Liver (tissue), 3 donors: ENCODE data around the gene OPN1LW.

Source experiments
- FOXA1 ChIP-seq: IDR thresholded peaks from 2 replicates; pipeline ENCODE4 v1.6.1; 2016; ENCODE audit warnings: antibody characterized with exemption
- GABPA ChIP-seq, 2 donors: IDR thresholded peaks in 1 of 2; conservative IDR thresholded peaks in 1 of 2; 2 replicates each; pipeline ENCODE4 v1.6.1; 2016; ENCODE audit warnings: antibody characterized with exemption in 2 of 2, mild to moderate bottlenecking in 1 of 2, moderate library complexity in 1 of 2
- HNF4A ChIP-seq, 2 donors: conservative IDR thresholded peaks; 2 replicates each; pipeline ENCODE4 v1.6.1; 2016; ENCODE audit warnings: antibody characterized with exemption in 2 of 2, mild to moderate bottlenecking in 2 of 2
- RAD21 ChIP-seq, 2 donors: IDR thresholded peaks; 2 replicates each; pipeline ENCODE4 v1.6.1; 2016; ENCODE audit warnings: antibody characterized with exemption in 2 of 2, mild to moderate bottlenecking in 2 of 2
- RXRA ChIP-seq, 2 donors: IDR thresholded peaks; 2 replicates each; pipeline ENCODE4 v1.6.1; 2017 to 2018; ENCODE audit warnings: antibody characterized with exemption in 2 of 2, mild to moderate bottlenecking in 1 of 2
- SP1 ChIP-seq: IDR thresholded peaks from 2 replicates; pipeline ENCODE4 v1.6.1; 2018; ENCODE audit warnings: antibody characterized with exemption, mild to moderate bottlenecking
- TAF1 ChIP-seq: conservative IDR thresholded peaks from 2 replicates; pipeline ENCODE4 v1.6.1; 2016; ENCODE audit warnings: antibody characterized with exemption, mild to moderate bottlenecking
- TF ChIP-seq, protein P1 (sequence below): fragments of 150-350 bp; IDR thresholded peaks from 2 replicates; pipeline ENCODE4 v1.5.1; 2017; ENCODE audit warnings: improper control_type of control experiment, low read depth, low read length; ENCODE audit not compliant: missing input control
- TF ChIP-seq, protein P2 (sequence below): IDR thresholded peaks from 2 replicates; pipeline ENCODE4 v1.6.1; 2016; ENCODE audit warnings: antibody characterized with exemption
- TF ChIP-seq, protein P3 (sequence below): IDR thresholded peaks from 2 replicates; pipeline ENCODE4 v1.6.1; 2016; ENCODE audit warnings: antibody characterized with exemption
- TF ChIP-seq, protein P4 (sequence below): IDR thresholded peaks from 2 replicates; pipeline ENCODE4 v1.6.1; 2016; ENCODE audit warnings: antibody characterized with exemption, mild to moderate bottlenecking
- donor health status: healthy.
- donor health status: healthy.

DNA sequence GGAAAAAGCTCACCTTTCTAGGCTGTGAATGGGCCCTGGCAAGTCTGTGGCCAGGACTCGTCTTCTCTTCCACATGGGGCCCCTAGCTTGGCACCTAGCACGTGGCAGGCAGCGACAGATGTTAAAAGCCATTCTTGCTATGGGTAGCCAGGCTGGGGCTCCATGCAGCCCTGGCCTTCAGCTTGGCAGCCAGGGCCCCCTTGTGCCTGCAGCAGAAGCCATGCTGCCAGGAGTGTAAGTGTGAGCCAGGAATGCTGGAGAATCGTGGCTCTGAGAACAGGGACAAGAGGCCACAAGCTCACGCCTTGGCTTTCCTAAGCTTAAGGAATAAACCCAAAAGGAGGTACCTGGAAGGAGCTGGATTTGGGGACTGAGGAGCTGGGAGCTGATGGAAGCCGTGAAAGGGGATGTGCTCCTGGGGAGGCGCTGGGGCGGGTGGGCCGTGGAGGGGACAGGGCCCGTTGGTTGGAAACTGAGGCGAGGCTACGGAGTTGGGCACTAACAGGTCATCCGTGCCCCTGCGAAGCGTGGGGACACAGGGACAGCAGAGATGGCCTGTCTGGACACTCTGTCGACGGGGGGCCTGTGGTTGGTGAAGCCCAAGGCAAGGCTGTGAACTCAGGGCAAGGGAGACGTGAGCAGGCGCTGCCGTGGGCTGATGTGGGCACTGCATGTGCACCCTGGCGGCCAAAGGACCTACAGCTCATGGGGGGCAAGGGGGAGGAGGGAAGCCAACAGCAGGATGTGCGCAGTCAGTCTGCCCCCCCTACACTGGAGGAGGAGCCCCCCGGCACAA, 895 bp upstream of the OPN1LW start:
- TF ChIP-seq, protein P1, sequence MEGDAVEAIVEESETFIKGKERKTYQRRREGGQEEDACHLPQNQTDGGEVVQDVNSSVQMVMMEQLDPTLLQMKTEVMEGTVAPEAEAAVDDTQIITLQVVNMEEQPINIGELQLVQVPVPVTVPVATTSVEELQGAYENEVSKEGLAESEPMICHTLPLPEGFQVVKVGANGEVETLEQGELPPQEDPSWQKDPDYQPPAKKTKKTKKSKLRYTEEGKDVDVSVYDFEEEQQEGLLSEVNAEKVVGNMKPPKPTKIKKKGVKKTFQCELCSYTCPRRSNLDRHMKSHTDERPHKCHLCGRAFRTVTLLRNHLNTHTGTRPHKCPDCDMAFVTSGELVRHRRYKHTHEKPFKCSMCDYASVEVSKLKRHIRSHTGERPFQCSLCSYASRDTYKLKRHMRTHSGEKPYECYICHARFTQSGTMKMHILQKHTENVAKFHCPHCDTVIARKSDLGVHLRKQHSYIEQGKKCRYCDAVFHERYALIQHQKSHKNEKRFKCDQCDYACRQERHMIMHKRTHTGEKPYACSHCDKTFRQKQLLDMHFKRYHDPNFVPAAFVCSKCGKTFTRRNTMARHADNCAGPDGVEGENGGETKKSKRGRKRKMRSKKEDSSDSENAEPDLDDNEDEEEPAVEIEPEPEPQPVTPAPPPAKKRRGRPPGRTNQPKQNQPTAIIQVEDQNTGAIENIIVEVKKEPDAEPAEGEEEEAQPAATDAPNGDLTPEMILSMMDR: no peak
- no peak for TF ChIP-seq GABPA (IDR thresholded peaks at IDR 0.05 in 1 of 2, conservative IDR thresholded peaks at IDR 0.05 in 1 of 2)
- TF ChIP-seq SP1: no peak
- TF ChIP-seq TAF1: no peak
- TF ChIP-seq, protein P2, sequence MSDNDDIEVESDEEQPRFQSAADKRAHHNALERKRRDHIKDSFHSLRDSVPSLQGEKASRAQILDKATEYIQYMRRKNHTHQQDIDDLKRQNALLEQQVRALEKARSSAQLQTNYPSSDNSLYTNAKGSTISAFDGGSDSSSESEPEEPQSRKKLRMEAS: no peak
- TF ChIP-seq, protein P3, sequence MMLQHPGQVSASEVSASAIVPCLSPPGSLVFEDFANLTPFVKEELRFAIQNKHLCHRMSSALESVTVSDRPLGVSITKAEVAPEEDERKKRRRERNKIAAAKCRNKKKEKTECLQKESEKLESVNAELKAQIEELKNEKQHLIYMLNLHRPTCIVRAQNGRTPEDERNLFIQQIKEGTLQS: no peak
- TF ChIP-seq, protein P4, sequence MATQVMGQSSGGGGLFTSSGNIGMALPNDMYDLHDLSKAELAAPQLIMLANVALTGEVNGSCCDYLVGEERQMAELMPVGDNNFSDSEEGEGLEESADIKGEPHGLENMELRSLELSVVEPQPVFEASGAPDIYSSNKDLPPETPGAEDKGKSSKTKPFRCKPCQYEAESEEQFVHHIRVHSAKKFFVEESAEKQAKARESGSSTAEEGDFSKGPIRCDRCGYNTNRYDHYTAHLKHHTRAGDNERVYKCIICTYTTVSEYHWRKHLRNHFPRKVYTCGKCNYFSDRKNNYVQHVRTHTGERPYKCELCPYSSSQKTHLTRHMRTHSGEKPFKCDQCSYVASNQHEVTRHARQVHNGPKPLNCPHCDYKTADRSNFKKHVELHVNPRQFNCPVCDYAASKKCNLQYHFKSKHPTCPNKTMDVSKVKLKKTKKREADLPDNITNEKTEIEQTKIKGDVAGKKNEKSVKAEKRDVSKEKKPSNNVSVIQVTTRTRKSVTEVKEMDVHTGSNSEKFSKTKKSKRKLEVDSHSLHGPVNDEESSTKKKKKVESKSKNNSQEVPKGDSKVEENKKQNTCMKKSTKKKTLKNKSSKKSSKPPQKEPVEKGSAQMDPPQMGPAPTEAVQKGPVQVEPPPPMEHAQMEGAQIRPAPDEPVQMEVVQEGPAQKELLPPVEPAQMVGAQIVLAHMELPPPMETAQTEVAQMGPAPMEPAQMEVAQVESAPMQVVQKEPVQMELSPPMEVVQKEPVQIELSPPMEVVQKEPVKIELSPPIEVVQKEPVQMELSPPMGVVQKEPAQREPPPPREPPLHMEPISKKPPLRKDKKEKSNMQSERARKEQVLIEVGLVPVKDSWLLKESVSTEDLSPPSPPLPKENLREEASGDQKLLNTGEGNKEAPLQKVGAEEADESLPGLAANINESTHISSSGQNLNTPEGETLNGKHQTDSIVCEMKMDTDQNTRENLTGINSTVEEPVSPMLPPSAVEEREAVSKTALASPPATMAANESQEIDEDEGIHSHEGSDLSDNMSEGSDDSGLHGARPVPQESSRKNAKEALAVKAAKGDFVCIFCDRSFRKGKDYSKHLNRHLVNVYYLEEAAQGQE: no peak
- TF ChIP-seq FOXA1: no peak
- no peak for TF ChIP-seq RAD21 (IDR thresholded peaks at IDR 0.05)
- TF ChIP-seq RXRA (IDR thresholded peaks at IDR 0.05): no peak
- TF ChIP-seq HNF4A (conservative IDR thresholded peaks at IDR 0.05): no peak
